Measurements from ENCODE around the gene TEX30. TPM values are rescaled to one million over a fixed set of nuclear protein-coding genes. Genes with fewer than 3 reads are reported as not detected.
A peak's percentile ranks its signal among the peaks of the same experiment; 100 is the strongest.

The TEX30 gene
- total RNA-seq, 3 donors from 2014 or later = 2.1 to 5.7 (median 3.7) TPM

GRCh38 chr13:102729560-102730270 is 43.9 kb downstream of the TEX30 start:
- Histone ChIP-seq H3K9me3 (no peaks in the 10 kb centered on the region), H3K36me3 (ENCODE audit: low read depth) (no peaks in the 10 kb centered on the region), H3K4me3 (no peak overlapping the region), H3K4me1 (ENCODE audit: low read depth) (no peaks in the 10 kb centered on the region)
- intact Hi-C loops (cut with DNase I, micrococcal nuclease) = no loop called here
- ATAC-seq (no peak), DNase-seq (no peak)
- TF ChIP-seq CTCF (IDR thresholded peaks at IDR 0.05) = no peak

DNA sequence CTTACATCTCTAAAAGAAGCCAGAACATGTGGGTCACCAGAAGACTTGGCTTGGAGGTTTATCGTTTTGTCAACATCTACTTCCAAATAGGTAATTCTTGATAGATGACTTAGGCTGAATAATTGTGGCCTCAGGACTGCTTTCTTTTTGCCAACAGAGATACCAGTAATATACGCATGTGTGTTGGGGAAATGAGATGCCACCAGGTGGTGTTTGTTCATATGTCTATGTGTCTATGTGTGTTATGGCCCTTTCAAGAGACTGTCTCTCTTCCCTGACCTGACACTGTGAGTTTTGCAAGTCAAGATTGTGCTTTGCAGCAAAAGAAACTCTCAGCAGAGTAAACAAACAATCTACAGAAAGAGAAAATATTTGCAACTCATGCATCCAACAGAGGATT is 47.2 kb downstream of the TEX30 start:
- no peaks in the 10 kb centered on the region for H3K36me3 ChIP-seq (ENCODE audit: low read depth)
- ATAC-seq (peak; percentile 36), DNase-seq (peak in 1 of 3 donors; percentile 11)
- H3K4me1 ChIP-seq (ENCODE audit: low read depth) = no peaks in the 10 kb centered on the region
- no peak overlapping the region for H3K4me3 ChIP-seq
- intact Hi-C loops (cut with DNase I, micrococcal nuclease) = no loop called here
- TF ChIP-seq CTCF (IDR thresholded peaks at IDR 0.05) = no peak
- no peaks in the 10 kb centered on the region for H3K9me3 ChIP-seq

- H3K4me3 ChIP-seq = no peak overlapping the region
- no peaks in the 10 kb centered on the region for H3K9me3 ChIP-seq
- TF ChIP-seq CTCF (IDR thresholded peaks at IDR 0.05) = no peak
- intact Hi-C loops (cut with DNase I, micrococcal nuclease) = no loop called here
- no peaks in the 10 kb centered on the region for H3K4me1 ChIP-seq (ENCODE audit: low read depth)
- peak; percentile 64 for ATAC-seq
- H3K36me3 ChIP-seq (ENCODE audit: low read depth) = no peaks in the 10 kb centered on the region
- DNase-seq = peak in 1 of 3 donors; percentile 32
These were observed 48.7 kb downstream of the TEX30 start for GRCh38 chr13:102724923-102725322.

GRCh38 chr13:102721800-102722231 is 51.8 kb downstream of the TEX30 start:
- intact Hi-C loops (cut with DNase I, micrococcal nuclease) = no loop called here
- Histone ChIP-seq H3K36me3 (ENCODE audit: low read depth) (no peaks in the 10 kb centered on the region), H3K9me3 (no peaks in the 10 kb centered on the region), H3K4me3 (no peak overlapping the region), H3K4me1 (ENCODE audit: low read depth) (no peaks in the 10 kb centered on the region)
- DNase-seq (no peak), ATAC-seq (no peak)
- TF ChIP-seq CTCF (IDR thresholded peaks at IDR 0.05) = no peak

DNA sequence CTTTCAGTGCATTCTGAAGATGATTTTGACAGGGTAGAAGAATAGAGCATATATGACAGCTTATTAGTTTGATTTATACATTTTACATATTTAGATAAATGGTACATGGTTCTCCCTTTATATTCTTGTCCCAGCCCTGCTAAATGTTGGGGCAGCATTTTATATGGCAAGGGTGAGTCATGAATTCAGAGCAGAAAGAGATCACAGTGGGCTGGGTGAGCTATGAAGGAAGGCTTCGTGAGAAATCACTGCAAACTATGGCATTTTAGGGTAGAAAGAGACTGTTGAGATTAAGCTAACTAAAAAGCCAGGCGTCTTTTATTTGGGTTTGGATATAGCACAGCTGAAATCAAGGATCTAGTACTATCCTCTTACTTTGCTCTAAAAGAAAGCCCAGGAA is 54.8 kb downstream of the TEX30 start:
- H3K9me3 ChIP-seq = no peaks in the 10 kb centered on the region
- no peaks in the 10 kb centered on the region for H3K4me1 ChIP-seq (ENCODE audit: low read depth)
- ATAC-seq (no peak), DNase-seq (no peak)
- no peak for TF ChIP-seq CTCF (IDR thresholded peaks at IDR 0.05)
- no peak overlapping the region for H3K4me3 ChIP-seq
- no peaks in the 10 kb centered on the region for H3K36me3 ChIP-seq (ENCODE audit: low read depth)
- intact Hi-C loops (cut with DNase I, micrococcal nuclease) = no loop called here

Other genes starting within 250 kb of the TEX30 start
- gene TPP2, start 176.8 kb downstream of the TEX30 start, total RNA-seq = 10 to 100 TPM; 37.6 to 44.0 (median 38.2) TPM
- not detected for gene METTL21C, start 78.7 kb downstream of the TEX30 start, total RNA-seq
- gene POGLUT2, start 25.2 kb upstream of the TEX30 start, total RNA-seq = 1 to 10 TPM in 2 of 3 donors, under 1 TPM in 1; 0.72 to 3.9 (median 1.7) TPM
- gene BIVM, start 25.3 kb upstream of the TEX30 start, total RNA-seq = 10 to 100 TPM; 15.5 to 21.2 (median 17.1) TPM
- 10 to 100 TPM; 58.6 to 85.0 (median 62.7) TPM for gene ERCC5, start 72.2 kb upstream of the TEX30 start, total RNA-seq